LNCAP (cell line): ENCODE measurements around the gene IPO4.

ENCODE experiments used
- TF ChIP-seq, protein P1 (sequence below): fragments of 450-650 bp; IDR thresholded peaks from 2 replicates; pipeline ENCODE4 v1.5.1; 2017; ENCODE audit warnings: mild to moderate bottlenecking

IPO4 gene, protein sequence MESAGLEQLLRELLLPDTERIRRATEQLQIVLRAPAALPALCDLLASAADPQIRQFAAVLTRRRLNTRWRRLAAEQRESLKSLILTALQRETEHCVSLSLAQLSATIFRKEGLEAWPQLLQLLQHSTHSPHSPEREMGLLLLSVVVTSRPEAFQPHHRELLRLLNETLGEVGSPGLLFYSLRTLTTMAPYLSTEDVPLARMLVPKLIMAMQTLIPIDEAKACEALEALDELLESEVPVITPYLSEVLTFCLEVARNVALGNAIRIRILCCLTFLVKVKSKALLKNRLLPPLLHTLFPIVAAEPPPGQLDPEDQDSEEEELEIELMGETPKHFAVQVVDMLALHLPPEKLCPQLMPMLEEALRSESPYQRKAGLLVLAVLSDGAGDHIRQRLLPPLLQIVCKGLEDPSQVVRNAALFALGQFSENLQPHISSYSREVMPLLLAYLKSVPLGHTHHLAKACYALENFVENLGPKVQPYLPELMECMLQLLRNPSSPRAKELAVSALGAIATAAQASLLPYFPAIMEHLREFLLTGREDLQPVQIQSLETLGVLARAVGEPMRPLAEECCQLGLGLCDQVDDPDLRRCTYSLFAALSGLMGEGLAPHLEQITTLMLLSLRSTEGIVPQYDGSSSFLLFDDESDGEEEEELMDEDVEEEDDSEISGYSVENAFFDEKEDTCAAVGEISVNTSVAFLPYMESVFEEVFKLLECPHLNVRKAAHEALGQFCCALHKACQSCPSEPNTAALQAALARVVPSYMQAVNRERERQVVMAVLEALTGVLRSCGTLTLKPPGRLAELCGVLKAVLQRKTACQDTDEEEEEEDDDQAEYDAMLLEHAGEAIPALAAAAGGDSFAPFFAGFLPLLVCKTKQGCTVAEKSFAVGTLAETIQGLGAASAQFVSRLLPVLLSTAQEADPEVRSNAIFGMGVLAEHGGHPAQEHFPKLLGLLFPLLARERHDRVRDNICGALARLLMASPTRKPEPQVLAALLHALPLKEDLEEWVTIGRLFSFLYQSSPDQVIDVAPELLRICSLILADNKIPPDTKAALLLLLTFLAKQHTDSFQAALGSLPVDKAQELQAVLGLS

DNA sequence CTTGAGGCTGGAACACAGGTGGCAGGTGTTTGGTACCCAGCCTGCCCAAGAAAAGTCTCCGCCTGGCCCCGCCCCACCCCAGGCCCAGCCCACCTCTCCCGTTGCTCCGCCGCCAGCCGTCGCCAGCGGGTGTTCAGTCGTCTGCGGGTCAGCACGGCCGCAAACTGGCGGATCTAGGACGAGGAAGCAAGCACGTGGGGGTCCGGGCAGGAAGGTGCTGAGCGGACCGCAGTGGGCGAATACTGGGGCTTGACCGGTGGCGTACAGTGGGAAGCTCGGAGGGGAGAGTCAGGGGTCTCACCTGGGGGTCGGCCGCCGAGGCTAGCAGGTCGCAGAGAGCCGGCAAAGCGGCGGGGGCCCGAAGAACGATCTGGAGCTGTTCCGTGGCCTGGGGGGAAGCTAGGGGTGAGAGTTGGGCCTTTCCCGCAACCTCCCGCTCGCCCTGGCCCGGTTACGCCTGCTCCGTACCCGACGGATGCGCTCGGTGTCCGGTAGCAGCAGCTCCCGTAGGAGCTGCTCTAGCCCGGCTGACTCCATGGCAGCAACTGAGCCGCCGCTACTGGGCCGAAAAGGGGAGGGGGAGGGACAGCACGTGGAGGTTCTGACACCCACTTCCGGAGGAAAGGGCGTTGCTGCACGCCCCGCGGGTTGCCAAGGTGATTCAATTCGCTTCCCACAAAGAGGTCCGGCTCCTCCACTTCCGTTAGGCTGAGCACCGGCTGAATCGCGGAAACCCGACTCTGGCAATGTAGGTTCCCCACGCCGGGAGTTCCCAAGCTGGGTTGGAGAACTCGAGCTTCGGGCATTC, at the start of gene IPO4:
IPO4 (minus strand) TSS at position 566 of the 808 bp plus-strand sequence; CDS start at position 537, 29 bp downstream.
- TF ChIP-seq, protein P1, sequence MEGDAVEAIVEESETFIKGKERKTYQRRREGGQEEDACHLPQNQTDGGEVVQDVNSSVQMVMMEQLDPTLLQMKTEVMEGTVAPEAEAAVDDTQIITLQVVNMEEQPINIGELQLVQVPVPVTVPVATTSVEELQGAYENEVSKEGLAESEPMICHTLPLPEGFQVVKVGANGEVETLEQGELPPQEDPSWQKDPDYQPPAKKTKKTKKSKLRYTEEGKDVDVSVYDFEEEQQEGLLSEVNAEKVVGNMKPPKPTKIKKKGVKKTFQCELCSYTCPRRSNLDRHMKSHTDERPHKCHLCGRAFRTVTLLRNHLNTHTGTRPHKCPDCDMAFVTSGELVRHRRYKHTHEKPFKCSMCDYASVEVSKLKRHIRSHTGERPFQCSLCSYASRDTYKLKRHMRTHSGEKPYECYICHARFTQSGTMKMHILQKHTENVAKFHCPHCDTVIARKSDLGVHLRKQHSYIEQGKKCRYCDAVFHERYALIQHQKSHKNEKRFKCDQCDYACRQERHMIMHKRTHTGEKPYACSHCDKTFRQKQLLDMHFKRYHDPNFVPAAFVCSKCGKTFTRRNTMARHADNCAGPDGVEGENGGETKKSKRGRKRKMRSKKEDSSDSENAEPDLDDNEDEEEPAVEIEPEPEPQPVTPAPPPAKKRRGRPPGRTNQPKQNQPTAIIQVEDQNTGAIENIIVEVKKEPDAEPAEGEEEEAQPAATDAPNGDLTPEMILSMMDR = no peak

DNA sequence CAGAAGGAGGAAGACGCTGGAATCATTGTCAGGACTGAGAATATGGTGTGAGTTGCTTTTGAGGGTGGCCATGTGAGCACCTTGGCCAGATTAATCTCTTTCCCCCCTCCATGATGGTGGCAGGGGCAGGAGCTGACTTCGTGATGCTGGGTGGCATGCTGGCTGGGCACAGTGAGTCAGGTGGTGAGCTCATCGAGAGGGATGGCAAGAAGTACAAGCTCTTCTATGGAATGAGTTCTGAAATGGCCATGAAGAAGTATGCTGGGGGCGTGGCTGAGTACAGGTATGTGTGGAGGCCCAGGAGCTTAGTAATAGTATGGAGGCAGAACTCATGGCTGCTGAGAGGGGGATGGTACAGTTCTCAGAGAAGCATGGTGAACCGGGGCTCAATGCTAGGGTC, 49.5 kb upstream of the IPO4 start:
- TF ChIP-seq, protein P1 = no peak

DNA sequence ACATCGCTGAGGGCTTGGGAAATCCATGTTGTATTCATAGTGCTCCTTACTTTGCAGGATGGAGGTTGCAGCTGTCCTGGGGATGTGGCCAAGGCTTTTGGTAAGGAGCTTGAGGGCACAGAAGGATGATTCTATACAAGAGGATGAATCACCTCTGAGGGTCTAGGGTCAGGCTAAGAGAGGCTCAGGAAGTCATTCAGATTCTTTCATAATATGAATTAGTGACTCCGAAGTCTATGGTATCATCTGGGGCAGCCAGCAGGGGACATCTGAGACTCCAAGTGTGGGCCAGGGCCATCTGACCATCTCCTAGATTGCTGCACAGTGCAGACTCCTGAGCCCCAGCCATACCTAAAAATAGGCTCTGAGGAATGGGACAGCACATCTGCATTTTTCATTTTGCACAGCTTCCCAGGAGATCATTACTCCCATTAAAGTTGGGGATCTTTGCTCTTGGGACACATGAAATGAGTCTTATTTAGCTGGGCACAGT, 48.9 kb upstream of the IPO4 start:
- TF ChIP-seq, protein P1 = no peak

DNA sequence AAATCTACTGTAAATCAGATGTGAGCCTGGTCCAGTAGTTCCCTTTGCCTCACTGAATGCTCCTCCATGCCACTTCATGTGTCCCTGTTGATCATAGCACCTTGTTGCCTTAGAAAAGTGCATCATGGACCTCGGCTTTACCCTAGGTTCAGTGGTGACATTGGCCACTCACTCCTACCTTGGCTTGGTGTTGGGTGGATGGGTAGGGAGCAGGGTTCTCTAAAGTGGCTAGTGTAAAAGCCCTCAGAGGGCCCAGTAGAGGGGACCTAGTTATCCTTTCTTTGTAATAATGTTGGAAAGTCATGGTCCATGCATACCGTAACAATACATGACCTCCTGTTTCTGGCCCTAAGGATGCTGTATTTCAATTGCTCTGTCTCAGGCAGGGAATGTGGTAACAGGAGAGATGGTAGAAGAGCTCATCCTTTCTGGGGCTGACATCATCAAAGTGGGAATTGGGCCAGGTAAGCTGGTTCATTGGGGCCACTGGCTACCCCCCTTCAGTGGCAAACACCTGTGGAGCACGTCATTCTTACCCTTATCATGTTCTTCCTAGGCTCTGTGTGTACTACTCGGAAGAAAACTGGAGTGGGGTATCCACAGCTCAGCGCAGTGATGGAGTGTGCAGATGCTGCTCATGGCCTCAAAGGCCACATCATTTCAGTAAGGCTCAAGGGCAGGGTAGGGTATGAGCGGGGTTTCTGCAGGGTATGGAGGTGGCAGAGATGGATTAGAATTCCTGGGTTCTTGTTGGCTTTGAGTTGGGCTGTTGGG, 48.3 kb upstream of the IPO4 start:
- TF ChIP-seq, protein P1 = no peak

DNA sequence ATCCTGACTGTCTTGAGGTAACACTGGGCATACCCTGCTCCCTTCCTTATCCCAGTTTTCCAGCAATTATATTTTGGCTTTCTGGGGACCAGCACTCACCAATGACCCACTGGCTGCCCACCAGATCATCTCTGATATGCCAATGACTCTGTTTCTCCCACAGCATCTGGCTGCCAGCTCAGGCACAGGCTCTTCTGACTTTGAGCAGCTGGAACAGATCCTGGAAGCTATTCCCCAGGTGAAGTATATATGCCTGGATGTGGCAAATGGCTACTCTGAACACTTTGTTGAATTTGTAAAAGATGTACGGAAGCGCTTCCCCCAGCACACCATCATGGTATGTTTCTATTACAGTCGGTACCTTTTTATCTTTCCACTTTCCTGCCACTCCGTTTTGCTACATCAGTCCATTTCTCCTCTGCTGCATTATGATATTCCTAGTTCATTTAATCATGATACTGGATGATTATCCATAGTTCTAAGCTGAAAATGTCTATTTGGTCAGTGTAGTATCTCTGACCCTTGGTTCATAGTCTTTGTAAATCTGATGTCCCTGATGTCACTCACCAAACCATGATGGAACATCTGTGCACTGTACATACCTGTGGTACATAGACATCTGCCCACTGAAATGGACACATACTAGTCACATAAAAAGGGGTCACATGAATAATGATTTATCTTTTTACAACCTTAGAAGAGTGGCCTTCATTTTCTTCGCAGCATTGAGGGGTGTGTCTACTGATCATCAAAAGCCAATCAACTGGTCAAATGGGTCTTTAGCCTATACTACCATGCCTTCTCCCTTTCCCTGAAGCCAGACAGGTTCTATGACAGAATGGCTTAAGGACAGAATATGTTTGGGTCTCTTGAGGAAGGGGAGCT, 47.4 kb upstream of the IPO4 start:
- TF ChIP-seq, protein P1 = no peak
